Measurements from ENCODE around the gene PRSS53. TPM values are rescaled to one million over a fixed set of nuclear protein-coding genes. Genes with fewer than 3 reads are reported as not detected.
A peak's percentile ranks its signal among the peaks of the same experiment; 100 is the strongest.

Gene PRSS53
- polyA plus RNA-seq, 4 donors, result 1.2 to 4.7 (median 1.7) TPM

DNA sequence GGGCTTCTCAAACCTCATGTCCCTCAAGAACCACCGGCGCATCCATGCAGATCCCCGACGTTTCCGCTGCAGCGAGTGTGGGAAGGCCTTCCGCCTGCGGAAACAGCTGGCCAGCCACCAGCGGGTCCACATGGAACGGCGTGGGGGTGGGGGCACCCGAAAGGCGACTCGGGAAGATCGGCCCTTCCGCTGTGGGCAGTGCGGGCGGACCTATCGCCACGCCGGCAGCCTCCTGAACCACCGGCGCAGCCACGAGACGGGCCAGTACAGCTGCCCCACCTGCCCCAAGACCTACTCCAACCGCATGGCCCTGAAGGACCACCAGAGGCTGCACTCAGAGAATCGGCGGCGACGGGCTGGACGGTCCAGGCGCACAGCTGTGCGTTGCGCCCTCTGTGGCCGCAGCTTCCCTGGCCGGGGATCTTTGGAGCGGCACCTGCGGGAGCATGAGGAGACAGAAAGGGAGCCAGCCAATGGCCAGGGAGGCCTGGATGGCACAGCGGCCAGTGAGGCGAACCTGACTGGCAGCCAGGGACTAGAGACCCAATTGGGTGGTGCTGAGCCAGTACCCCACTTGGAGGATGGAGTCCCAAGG is 8.6 kb downstream of the PRSS53 start:
- Histone ChIP-seq H3K27ac (ENCODE audit: low read depth in 1 of 3, low read length in 2 of 3) (no peak overlapping the region), H3K9me3 (ENCODE audit: control insufficient read depth in 2 of 2, insufficient read depth in 1 of 2, low read depth in 1 of 2, low read length in 1 of 2) (no peaks in the 10 kb centered on the region), H3K4me3 (ENCODE audit: low read depth in 1 of 3, low read length in 3 of 3) (no peak overlapping the region), H3K4me1 (ENCODE audit: control insufficient read depth in 3 of 3, insufficient read depth in 2 of 3, low read depth in 1 of 3, low read length in 2 of 3) (peaks cover 0 to 2% (median 0%) of the 10 kb centered on the region in 3 donors), H3K36me3 (ENCODE audit: control insufficient read depth in 3 of 3, insufficient read depth in 2 of 3, low read depth in 1 of 3, low read length in 3 of 3) (peaks cover 16 to 91% (median 22%) of the 10 kb centered on the region in 3 donors), H3K27me3 (ENCODE audit: control insufficient read depth in 3 of 3, insufficient read depth in 3 of 3, low read length in 3 of 3) (no peaks in the 10 kb centered on the region)
- WGBS, 3 donors, result 96 to 98% (median 97%) methylated on average over 36 to 40 of the region's 40 CpGs
- FAIRE-seq, result no peak
- no peak for DNase-seq

DNA sequence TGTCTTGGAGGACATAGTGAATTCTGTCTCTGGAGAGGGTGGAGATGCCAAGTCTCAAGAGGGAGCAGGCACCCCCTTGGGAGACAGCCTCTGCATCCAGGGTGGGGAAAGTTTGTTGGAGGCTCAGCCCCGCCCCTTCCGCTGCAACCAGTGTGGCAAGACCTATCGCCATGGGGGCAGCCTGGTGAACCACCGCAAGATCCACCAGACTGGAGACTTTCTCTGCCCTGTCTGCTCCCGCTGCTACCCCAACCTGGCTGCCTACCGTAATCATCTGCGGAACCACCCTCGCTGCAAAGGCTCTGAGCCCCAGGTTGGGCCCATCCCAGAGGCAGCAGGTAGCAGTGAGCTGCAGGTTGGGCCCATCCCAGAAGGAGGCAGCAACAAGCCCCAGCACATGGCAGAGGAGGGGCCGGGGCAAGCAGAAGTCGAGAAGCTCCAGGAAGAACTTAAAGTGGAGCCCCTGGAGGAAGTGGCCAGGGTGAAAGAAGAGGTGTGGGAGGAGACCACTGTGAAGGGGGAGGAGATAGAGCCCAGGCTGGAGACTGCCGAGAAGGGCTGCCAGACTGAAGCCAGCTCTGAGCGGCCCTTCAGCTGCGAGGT is 9.3 kb downstream of the PRSS53 start:
- Histone ChIP-seq H3K4me1 (ENCODE audit: control insufficient read depth in 3 of 3, insufficient read depth in 2 of 3, low read depth in 1 of 3, low read length in 2 of 3) (peaks cover 0 to 2% (median 0%) of the 10 kb centered on the region in 3 donors), H3K36me3 (ENCODE audit: control insufficient read depth in 3 of 3, insufficient read depth in 2 of 3, low read depth in 1 of 3, low read length in 3 of 3) (peaks cover 16 to 85% (median 20%) of the 10 kb centered on the region in 3 donors), H3K27ac (ENCODE audit: low read depth in 1 of 3, low read length in 2 of 3) (no peak overlapping the region), H3K9me3 (ENCODE audit: control insufficient read depth in 2 of 2, insufficient read depth in 1 of 2, low read depth in 1 of 2, low read length in 1 of 2) (no peaks in the 10 kb centered on the region), H3K27me3 (ENCODE audit: control insufficient read depth in 3 of 3, insufficient read depth in 3 of 3, low read length in 3 of 3) (no peaks in the 10 kb centered on the region), H3K4me3 (ENCODE audit: low read depth in 1 of 3, low read length in 3 of 3) (no peak overlapping the region)
- WGBS, 3 donors, result 86 to 95% (median 95%) methylated on average over 13 of the region's 13 CpGs
- no peak for FAIRE-seq
- no peak for DNase-seq

DNA sequence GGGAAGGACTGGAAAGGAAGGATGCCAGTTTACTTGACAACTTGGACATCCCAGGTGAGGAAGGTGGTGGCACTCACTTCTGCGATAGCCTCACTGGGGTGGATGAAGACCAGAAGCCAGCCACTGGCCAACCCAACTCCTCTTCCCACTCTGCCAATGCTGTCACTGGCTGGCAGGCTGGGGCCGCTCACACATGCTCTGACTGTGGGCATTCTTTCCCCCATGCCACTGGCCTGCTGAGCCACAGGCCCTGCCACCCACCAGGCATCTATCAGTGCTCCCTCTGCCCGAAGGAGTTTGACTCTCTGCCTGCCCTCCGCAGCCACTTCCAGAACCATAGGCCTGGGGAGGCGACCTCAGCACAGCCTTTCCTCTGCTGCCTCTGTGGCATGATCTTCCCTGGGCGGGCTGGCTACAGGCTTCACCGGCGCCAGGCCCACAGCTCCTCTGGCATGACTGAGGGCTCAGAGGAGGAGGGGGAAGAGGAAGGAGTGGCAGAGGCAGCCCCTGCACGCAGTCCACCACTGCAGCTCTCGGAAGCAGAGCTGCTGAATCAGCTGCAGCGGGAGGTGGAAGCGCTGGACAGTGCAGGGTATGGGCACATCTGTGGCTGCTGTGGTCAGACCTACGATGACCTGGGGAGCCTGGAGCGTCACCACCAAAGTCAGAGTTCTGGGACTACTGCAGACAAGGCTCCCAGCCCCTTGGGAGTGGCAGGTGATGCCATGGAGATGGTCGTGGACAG is 10.0 kb downstream of the PRSS53 start:
- WGBS, 3 donors, result 92 to 94% (median 94%) methylated on average over 15 of the region's 15 CpGs
- DNase-seq, result no peak

DNA sequence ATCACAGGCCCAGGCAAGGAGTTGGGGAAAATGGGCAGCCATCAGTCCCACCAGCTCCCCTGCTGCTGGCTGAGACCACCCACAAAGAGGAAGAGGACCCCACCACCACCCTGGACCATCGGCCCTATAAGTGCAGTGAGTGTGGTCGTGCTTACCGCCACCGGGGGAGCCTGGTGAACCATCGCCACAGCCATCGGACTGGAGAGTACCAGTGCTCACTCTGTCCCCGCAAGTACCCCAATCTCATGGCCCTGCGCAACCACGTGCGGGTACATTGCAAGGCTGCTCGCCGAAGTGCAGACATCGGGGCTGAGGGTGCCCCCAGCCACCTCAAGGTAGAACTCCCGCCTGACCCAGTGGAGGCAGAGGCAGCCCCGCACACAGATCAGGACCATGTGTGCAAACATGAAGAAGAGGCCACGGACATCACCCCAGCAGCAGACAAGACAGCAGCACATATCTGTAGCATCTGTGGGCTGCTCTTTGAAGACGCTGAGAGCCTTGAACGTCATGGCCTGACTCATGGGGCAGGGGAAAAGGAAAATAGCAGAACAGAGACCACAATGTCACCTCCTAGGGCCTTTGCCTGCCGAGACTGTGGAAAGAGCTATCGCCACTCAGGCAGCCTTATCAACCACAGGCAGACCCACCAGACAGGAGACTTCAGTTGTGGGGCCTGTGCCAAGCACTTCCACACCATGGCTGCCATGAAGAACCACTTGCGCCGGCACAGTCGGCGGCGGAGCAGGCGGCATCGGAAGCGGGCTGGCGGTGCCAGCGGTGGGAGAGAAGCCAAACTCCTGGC is 10.9 kb downstream of the PRSS53 start:
- Histone ChIP-seq H3K27me3 (ENCODE audit: control insufficient read depth in 3 of 3, insufficient read depth in 3 of 3, low read length in 3 of 3) (no peaks in the 10 kb centered on the region), H3K9me3 (ENCODE audit: control insufficient read depth in 2 of 2, insufficient read depth in 1 of 2, low read depth in 1 of 2, low read length in 1 of 2) (no peaks in the 10 kb centered on the region), H3K36me3 (ENCODE audit: control insufficient read depth in 3 of 3, insufficient read depth in 2 of 3, low read depth in 1 of 3, low read length in 3 of 3) (peaks cover 16 to 68% (median 16%) of the 10 kb centered on the region in 3 donors), H3K4me1 (ENCODE audit: control insufficient read depth in 3 of 3, insufficient read depth in 2 of 3, low read depth in 1 of 3, low read length in 2 of 3) (peaks cover 0 to 2% (median 0%) of the 10 kb centered on the region in 3 donors), H3K27ac (ENCODE audit: low read depth in 1 of 3, low read length in 2 of 3) (no peak overlapping the region), H3K4me3 (ENCODE audit: low read depth in 1 of 3, low read length in 3 of 3) (no peak overlapping the region)
- FAIRE-seq (no peak), DNase-seq (no peak)
- 93 to 96% (median 96%) methylated on average over 30 of the region's 30 CpGs for WGBS, 3 donors

More for the DNA sequence above, 10.0 kb downstream of the PRSS53 start:
- Histone ChIP-seq H3K36me3 (ENCODE audit: control insufficient read depth in 3 of 3, insufficient read depth in 2 of 3, low read depth in 1 of 3, low read length in 3 of 3) (peaks cover 16 to 78% (median 19%) of the 10 kb centered on the region in 3 donors), H3K4me3 (ENCODE audit: low read depth in 1 of 3, low read length in 3 of 3) (no peak overlapping the region), H3K27ac (ENCODE audit: low read depth in 1 of 3, low read length in 2 of 3) (no peak overlapping the region), H3K9me3 (ENCODE audit: control insufficient read depth in 2 of 2, insufficient read depth in 1 of 2, low read depth in 1 of 2, low read length in 1 of 2) (no peaks in the 10 kb centered on the region), H3K4me1 (ENCODE audit: control insufficient read depth in 3 of 3, insufficient read depth in 2 of 3, low read depth in 1 of 3, low read length in 2 of 3) (peaks cover 0 to 2% (median 0%) of the 10 kb centered on the region in 3 donors), H3K27me3 (ENCODE audit: control insufficient read depth in 3 of 3, insufficient read depth in 3 of 3, low read length in 3 of 3) (no peaks in the 10 kb centered on the region)
- FAIRE-seq, result no peak

DNA sequence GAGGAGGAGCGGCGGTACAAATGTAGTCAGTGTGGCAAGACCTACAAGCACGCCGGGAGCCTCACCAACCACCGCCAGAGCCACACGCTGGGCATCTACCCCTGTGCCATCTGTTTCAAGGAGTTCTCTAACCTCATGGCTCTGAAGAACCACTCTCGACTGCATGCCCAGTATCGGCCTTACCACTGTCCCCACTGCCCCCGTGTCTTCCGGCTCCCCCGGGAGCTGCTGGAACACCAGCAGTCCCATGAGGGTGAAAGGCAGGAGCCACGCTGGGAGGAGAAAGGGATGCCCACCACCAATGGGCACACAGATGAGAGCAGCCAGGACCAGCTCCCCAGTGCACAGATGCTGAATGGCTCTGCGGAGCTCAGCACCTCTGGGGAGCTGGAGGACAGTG is 11.7 kb downstream of the PRSS53 start:
- Histone ChIP-seq H3K27me3 (ENCODE audit: control insufficient read depth in 3 of 3, insufficient read depth in 3 of 3, low read length in 3 of 3) (no peaks in the 10 kb centered on the region), H3K9me3 (ENCODE audit: control insufficient read depth in 2 of 2, insufficient read depth in 1 of 2, low read depth in 1 of 2, low read length in 1 of 2) (no peaks in the 10 kb centered on the region), H3K4me1 (ENCODE audit: control insufficient read depth in 3 of 3, insufficient read depth in 2 of 3, low read depth in 1 of 3, low read length in 2 of 3) (peaks cover 0 to 6% (median 5%) of the 10 kb centered on the region in 3 donors), H3K27ac (ENCODE audit: low read depth in 1 of 3, low read length in 2 of 3) (no peak overlapping the region), H3K4me3 (ENCODE audit: low read depth in 1 of 3, low read length in 3 of 3) (no peak overlapping the region), H3K36me3 (ENCODE audit: control insufficient read depth in 3 of 3, insufficient read depth in 2 of 3, low read depth in 1 of 3, low read length in 3 of 3) (peaks cover 14 to 61% (median 16%) of the 10 kb centered on the region in 3 donors)
- no peak for DNase-seq
- FAIRE-seq, result no peak
- WGBS, 3 donors, result 97 to 98% (median 97%) methylated on average over 12 to 13 of the region's 13 CpGs

DNA sequence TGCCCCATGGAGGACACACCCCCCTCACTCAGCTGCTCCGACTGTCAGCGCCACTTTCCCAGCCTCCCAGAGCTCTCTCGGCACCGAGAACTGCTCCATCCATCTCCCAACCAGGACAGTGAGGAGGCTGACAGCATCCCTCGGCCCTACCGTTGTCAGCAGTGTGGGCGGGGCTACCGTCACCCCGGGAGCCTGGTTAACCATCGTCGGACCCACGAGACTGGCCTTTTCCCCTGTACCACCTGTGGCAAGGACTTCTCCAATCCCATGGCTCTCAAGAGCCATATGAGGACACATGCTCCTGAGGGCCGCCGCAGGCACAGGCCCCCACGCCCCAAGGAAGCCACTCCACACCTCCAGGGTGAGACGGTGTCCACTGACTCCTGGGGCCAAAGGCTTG is 12.4 kb downstream of the PRSS53 start:
- no peaks in the 10 kb centered on the region for H3K27me3 ChIP-seq (ENCODE audit: control insufficient read depth in 3 of 3, insufficient read depth in 3 of 3, low read length in 3 of 3)
- no peak for DNase-seq
- WGBS, 3 donors, result 77 to 82% (median 82%) methylated on average over 16 of the region's 16 CpGs
- FAIRE-seq, result no peak
- H3K9me3 ChIP-seq (ENCODE audit: control insufficient read depth in 2 of 2, insufficient read depth in 1 of 2, low read depth in 1 of 2, low read length in 1 of 2), result no peaks in the 10 kb centered on the region
- peaks cover 0 to 7% (median 6%) of the 10 kb centered on the region in 3 donors for H3K4me1 ChIP-seq (ENCODE audit: control insufficient read depth in 3 of 3, insufficient read depth in 2 of 3, low read depth in 1 of 3, low read length in 2 of 3)
- no peak overlapping the region for H3K4me3 ChIP-seq (ENCODE audit: low read depth in 1 of 3, low read length in 3 of 3)
- peaks cover 11 to 54% (median 16%) of the 10 kb centered on the region in 3 donors for H3K36me3 ChIP-seq (ENCODE audit: control insufficient read depth in 3 of 3, insufficient read depth in 2 of 3, low read depth in 1 of 3, low read length in 3 of 3)
- H3K27ac ChIP-seq (ENCODE audit: low read depth in 1 of 3, low read length in 2 of 3), result no peak overlapping the region

DNA sequence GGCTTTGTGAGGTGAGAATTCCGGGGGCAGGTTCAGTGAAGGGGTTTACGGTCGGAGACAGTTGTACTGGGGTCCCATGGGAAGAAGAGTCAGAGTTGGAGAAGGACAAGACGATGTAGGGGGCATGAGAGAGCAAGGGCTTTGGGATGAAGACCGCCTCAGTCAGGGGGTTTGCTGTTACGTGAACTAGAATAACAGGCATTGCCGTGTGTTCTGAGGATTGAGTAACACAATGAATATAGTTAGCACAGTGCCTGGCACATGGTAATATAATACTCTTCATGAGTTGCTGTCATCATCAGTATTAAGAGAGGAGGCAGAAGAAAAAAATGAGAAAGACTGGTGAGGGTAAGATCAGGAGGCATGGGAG is 13.9 kb downstream of the PRSS53 start:
- Histone ChIP-seq H3K27me3 (ENCODE audit: control insufficient read depth in 3 of 3, insufficient read depth in 3 of 3, low read length in 3 of 3) (no peaks in the 10 kb centered on the region), H3K4me1 (ENCODE audit: control insufficient read depth in 3 of 3, insufficient read depth in 2 of 3, low read depth in 1 of 3, low read length in 2 of 3) (peaks cover 0 to 7% (median 6%) of the 10 kb centered on the region in 3 donors), H3K27ac (ENCODE audit: low read depth in 1 of 3, low read length in 2 of 3) (peak overlapping the region; percentile 82 to 87 (median 87)), H3K36me3 (ENCODE audit: control insufficient read depth in 3 of 3, insufficient read depth in 2 of 3, low read depth in 1 of 3, low read length in 3 of 3) (peaks cover 9 to 38% (median 12%) of the 10 kb centered on the region in 3 donors), H3K9me3 (ENCODE audit: control insufficient read depth in 2 of 2, insufficient read depth in 1 of 2, low read depth in 1 of 2, low read length in 1 of 2) (no peaks in the 10 kb centered on the region), H3K4me3 (ENCODE audit: low read depth in 1 of 3, low read length in 3 of 3) (peak overlapping the region; percentile 71 to 99 (median 89))
- DNase-seq (no peak), FAIRE-seq (no peak)
- WGBS, 3 donors, result 1 to 2% (median 1%) methylated on average over 7 of the region's 7 CpGs
